ENCODE measurements around the gene SP2. TPM values are rescaled to one million over a fixed set of nuclear protein-coding genes. Genes with fewer than 3 reads are reported as not detected.

The SP2 gene
- total and polyA plus RNA-seq, 2 of the 13 experiments (the other 11 are each of a cell fraction or from before 2014, with no cell fraction given): 1.4 to 4.8 TPM

GRCh38 chr17:47862621-47863440 lies 33.2 kb upstream of the SP2 start (continued):
- TF ChIP-seq ZNF83 (CRISPR knock-in tag; IDR thresholded peaks at IDR 0.05; ENCODE audit: borderline replicate concordance): no peak
- no peak for TF ChIP-seq IRF1 (CRISPR knock-in tag; IDR thresholded peaks at IDR 0.05; ENCODE audit: low read depth)
- TF ChIP-seq ZNF138 (CRISPR knock-in tag; IDR thresholded peaks at IDR 0.05; ENCODE audit: low read depth): no peak
- TF ChIP-seq POGK (CRISPR knock-in tag; conservative IDR thresholded peaks at IDR 0.05): 0 out of 2 replicates have a peak, but pooled peaks have one; percentile 27
- TF ChIP-seq HNF4A (CRISPR knock-in tag; IDR thresholded peaks at IDR 0.05): peak; percentile 48
- TF ChIP-seq ARNT2 (CRISPR knock-in tag; IDR thresholded peaks at IDR 0.05; ENCODE audit: low read depth): no peak
- no peak for TF ChIP-seq GABPA (IDR thresholded peaks at IDR 0.05; ENCODE audit: low read depth, low read length)
- TF ChIP-seq GABPA (CRISPR knock-in tag; IDR thresholded peaks at IDR 0.05; ENCODE audit: low read depth): peak; percentile 26; the same call in 1 of the 2 replicates
- no peak for TF ChIP-seq BRF2 (CRISPR knock-in tag; IDR thresholded peaks at IDR 0.05)
- no peak for TF ChIP-seq ZNF614 (CRISPR knock-in tag; IDR thresholded peaks at IDR 0.05; ENCODE audit: borderline replicate concordance)
- no peak for TF ChIP-seq SYNCRIP (IDR thresholded peaks at IDR 0.05; ENCODE audit: insufficient read depth, low read depth, low read length)
- no peak for TF ChIP-seq ZBTB14 (CRISPR knock-in tag; IDR thresholded peaks at IDR 0.05)
- no peak for TF ChIP-seq HIVEP1 (CRISPR knock-in tag; IDR thresholded peaks at IDR 0.05)
- no peak for TF ChIP-seq ZBTB46 (CRISPR knock-in tag; IDR thresholded peaks at IDR 0.05; ENCODE audit: borderline replicate concordance)
- TF ChIP-seq NFE2L1 (CRISPR knock-in tag; IDR thresholded peaks at IDR 0.05; ENCODE audit: borderline replicate concordance): no peak
- no peak for TF ChIP-seq STAG1 (CRISPR knock-in tag; IDR thresholded peaks at IDR 0.05)
- no peak for TF ChIP-seq MTF2 (CRISPR knock-in tag; IDR thresholded peaks at IDR 0.05; ENCODE audit: borderline replicate concordance)
- TF ChIP-seq ATF3 (CRISPR knock-in tag; IDR thresholded peaks at IDR 0.05): no peak
- no peak for TF ChIP-seq SP140L (CRISPR knock-in tag; IDR thresholded peaks at IDR 0.05; ENCODE audit: borderline replicate concordance)
- TF ChIP-seq KDM2A (CRISPR knock-in tag; IDR thresholded peaks at IDR 0.05; ENCODE audit: borderline replicate concordance, low read depth): no peak

Measured in HepG2 (cell line).